GM19035 (cell line): Measurements from ENCODE around the gene FAM120A.

Experiments used
- ATAC-seq: cut with Tn5 transposase; IDR thresholded peaks from one replicate; pipeline ENCODE4 v1.9.1; 2021; ENCODE audit not compliant: unreplicated experiment

FAM120A gene

DNA sequence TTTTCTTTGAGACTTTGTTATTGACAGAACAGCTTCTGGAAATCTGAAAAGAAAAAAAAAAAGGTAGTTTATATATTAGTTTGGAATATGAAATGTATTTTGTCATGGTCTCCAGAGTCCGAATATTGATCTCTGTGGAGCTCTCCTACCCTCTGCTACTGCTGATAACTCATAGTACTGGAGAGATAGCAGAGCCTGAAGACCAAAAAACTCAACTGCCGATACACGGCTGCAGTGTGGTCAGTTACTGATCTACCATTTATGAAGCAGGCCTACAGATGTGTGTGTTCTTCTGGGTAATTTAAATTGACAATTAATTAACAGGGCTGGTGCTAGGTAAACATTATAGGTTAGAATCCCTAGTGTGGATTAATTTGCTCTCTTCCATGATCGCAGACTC, 3.8 kb upstream of the FAM120A start:
- no peak for ATAC-seq

DNA sequence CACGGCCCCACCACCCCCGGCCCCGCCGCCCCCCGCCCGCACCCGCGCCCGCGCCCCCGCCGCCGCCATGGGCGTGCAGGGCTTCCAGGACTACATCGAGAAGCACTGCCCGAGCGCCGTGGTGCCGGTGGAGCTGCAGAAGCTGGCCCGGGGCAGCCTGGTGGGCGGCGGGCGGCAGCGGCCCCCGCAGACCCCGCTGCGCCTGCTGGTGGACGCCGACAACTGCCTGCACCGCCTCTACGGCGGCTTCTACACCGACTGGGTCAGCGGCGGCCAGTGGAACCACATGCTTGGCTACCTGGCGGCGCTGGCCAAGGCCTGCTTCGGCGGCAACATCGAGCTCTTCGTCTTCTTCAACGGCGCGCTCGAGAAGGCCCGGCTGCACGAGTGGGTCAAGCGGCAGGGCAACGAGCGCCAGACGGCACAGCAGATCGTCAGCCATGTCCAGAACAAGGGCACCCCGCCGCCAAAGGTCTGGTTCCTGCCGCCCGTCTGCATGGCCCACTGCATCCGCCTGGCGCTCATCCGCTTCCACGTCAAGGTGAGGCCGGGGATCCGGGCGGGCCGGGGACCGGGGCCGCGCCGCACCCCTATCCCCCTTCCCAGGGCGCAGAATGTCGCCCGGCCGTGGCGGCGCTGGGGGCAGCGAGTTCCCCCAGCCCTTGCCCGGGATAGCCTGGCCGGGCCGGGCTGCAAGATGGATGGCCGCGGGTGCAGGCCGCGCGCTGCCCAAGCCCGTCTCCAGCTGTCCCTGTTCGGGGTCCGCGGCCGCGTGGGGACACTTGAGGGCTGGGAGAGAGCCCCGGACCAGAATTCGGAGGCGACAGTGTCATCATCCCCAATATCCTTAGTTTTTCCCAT, 594 bp downstream of the FAM120A start:
- peak; percentile 15 for ATAC-seq

DNA sequence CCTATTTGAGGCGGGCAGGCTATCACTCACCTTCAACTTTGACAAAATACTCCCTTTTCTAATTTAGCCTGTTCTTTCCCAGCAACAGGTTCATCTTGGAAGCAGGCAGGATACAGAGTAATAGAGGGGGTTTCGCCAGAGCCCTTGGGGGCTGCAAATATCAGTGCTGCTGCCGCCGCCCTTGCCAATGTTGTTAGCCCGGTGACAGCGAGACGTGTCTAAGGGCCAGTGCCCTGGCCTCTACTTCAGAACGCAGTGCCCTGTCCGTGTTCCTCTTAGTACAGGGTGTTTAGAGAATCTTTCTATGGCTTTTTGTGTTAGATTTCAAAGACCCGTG, 1.2 kb downstream of the FAM120A start:
- ATAC-seq = no peak

DNA sequence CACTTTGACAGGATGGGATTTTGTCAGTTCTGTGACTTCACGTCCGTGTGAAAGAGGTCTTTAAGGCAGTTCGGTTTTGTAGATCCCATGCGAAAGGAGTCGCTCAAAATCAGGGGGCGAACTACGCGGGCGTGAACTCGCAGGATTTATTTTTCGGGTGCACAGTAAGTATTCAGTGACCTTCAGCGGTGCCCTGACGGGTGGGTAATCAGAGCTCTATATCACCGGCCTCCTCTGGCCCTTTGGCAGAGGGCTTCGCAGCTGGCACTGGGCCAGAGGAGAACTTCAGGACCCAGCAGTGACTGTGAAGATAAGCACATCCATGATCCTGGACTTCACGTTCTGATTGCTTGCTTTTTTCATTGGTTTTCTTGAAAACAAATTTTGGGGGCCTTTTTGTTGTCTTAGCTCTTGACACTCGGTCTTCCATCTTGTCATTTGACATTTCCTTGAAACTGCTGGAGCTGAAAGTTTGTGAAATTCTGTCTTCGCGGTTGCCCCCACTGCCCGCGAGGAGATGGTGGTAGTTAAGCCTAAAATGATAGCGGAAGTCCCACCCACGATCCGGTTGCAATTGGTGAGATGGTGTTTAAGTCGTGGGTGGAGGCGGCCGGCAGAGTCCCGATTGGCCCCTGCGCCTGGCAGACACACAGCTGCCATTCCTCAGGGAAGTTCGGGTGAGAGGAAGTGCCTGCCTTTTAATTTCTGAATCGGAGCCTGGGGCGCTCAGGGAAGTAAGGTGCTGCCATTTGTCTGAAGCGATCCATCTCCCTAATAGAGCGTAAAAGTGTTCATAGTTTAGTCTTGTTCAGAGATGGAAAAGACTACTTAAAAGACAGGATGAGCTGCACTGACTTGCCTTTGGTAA, 1.8 kb downstream of the FAM120A start, which contains the start of gene FAM120AOS:
Gene FAM120AOS (minus strand): TSS at position 535 of the 868 bp plus-strand sequence. CDS start 872 bp downstream, outside the sequence.
- peak; percentile 63 for ATAC-seq

DNA sequence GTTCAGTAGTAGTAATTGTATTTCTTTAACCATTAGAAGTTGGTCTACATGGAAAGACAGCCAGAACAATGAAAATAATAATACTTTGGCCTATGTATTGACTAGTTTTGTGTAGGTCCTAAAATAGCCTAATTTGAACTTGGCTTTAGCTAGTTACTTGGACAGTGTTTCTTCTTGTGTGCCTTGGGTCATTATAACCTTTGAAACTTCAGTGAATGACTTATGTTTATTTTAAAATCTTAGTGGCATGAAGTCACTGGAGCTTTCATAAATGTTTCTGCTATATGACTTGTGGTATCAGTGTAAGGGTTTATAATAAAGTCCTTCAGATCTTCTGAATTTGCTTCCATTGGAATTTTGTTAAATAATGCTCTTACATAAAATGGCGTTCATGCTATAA, 4.5 kb downstream of the FAM120A start:
- no peak for ATAC-seq

- ATAC-seq = no peak
Observed at GRCh38 chr9:93456504-93456903, 5.0 kb downstream of the FAM120A start.

- no peak for ATAC-seq
Observed at GRCh38 chr9:93457006-93457405, 5.5 kb downstream of the FAM120A start.

GRCh38 chr9:93458712-93459111, 7.2 kb downstream of the FAM120A start:
- ATAC-seq = no peak

GRCh38 chr9:93459432-93459847, 8.0 kb downstream of the FAM120A start:
- ATAC-seq = no peak

- ATAC-seq = no peak
Observed at GRCh38 chr9:93460689-93461413, 9.4 kb downstream of the FAM120A start.

- no peak for ATAC-seq
Observed at GRCh38 chr9:93461414-93461743, 9.9 kb downstream of the FAM120A start.

GRCh38 chr9:93461821-93462220, 10.3 kb downstream of the FAM120A start:
- no peak for ATAC-seq

- no peak for ATAC-seq
Observed at GRCh38 chr9:93463638-93464248, 12.3 kb downstream of the FAM120A start.

- ATAC-seq = no peak
Observed at GRCh38 chr9:93464395-93464794, 12.9 kb downstream of the FAM120A start.

GRCh38 chr9:93464876-93465275, 13.4 kb downstream of the FAM120A start:
- no peak for ATAC-seq

- ATAC-seq = no peak
Observed at GRCh38 chr9:93465855-93466254, 14.4 kb downstream of the FAM120A start.

DNA sequence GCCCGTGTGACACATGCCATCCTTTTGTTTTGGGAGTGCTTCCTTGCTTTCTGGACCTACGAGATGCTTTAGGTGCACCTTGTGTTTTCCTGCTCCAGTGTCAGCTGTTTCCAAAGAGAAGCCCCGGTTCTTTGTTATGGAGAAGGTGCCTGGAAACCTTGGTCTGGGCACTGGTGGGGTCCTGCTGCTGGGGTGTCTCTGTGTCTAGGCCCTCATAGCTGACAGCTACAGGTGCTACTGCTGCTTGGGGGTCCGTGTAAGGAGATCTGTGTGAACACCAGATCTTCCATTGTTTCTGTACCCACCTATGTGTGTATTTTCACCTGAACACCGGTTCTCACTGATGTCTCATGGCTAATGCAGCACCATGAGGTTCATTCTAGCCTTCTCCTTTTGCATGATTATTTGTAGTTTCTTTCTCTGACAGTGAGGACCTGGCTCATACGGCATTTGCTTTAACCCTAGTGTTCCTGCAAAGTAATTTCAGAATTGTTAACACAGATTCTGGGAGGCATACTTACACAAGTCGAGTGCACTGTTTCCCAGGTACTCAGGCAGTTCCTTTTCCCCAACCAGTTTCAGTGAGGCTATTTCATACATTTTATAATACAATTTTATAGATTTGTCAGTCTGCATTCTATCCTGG, 15.1 kb downstream of the FAM120A start:
- ATAC-seq = no peak

DNA sequence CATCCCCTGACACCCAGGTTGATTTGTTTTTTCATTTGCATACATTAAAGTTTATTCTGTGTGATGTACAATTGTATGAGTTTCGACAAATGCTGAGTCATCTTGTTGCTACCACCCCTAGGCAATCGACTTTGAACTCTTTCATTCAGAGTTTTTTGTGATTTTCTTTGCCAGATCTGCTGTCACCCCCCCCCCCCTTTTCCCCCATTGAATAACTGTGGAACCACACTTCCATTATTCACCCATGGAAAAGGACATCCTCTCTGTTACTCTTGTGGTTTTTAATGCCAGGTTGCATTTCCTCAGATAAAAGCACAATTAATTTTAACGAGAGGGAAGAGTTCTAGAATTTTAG, 15.6 kb downstream of the FAM120A start:
- no peak for ATAC-seq

- no peak for ATAC-seq
Observed at GRCh38 chr9:93467462-93467861, 16.0 kb downstream of the FAM120A start.

GRCh38 chr9:93468763-93469456, 17.4 kb downstream of the FAM120A start:
- ATAC-seq = no peak
